D721Med (cell line): ENCODE results near the gene DGCR8.
A peak's percentile ranks its signal among the peaks of the same experiment; 100 is the strongest.

ENCODE experiments used
- DNase-seq: peaks from one replicate; pipeline ENCODE4 v3.0.0; 2011; ENCODE audit warnings: low spot score; ENCODE audit not compliant: insufficient read length
- FAIRE-seq: peaks from 2 replicates; lab custom pipeline; 2011; peaks lifted over from hg19 to GRCh38; lab: Jason Lieb, UNC
- CTCF ChIP-seq: IDR thresholded peaks from 2 replicates; pipeline ENCODE4 v1.5.1; 2012; ENCODE audit warnings: mild to moderate bottlenecking, control low read depth; ENCODE audit not compliant: insufficient read depth; ENCODE audit errors: missing control alignments

DGCR8 gene

GRCh38 chr22:20069331-20070042 is 10.6 kb upstream of the DGCR8 start:
- DNase-seq (no peak), FAIRE-seq (no peak)
- no peak for TF ChIP-seq CTCF

GRCh38 chr22:20071524-20071972 is 8.5 kb upstream of the DGCR8 start:
- no peak for FAIRE-seq
- no peak for DNase-seq
- no peak for TF ChIP-seq CTCF

- DNase-seq, result no peak
- TF ChIP-seq CTCF, result no peak
- FAIRE-seq, result no peak
These were observed 3.3 kb upstream of the DGCR8 start for GRCh38 chr22:20076627-20077172.

GRCh38 chr22:20080445-20080775 is 369 bp downstream of the DGCR8 start:
- DNase-seq (peak; percentile 44), FAIRE-seq (no peak)
- TF ChIP-seq CTCF, result no peak

- TF ChIP-seq CTCF, result no peak
- no peak for FAIRE-seq
- DNase-seq, result no peak
These were observed 974 bp downstream of the DGCR8 start for GRCh38 chr22:20080776-20081654.

- TF ChIP-seq CTCF, result no peak
- DNase-seq, result no peak
- FAIRE-seq, result no peak
These were observed 3.3 kb downstream of the DGCR8 start for GRCh38 chr22:20083157-20083890.
